ENCODE data around the gene DPM3. TPM values are rescaled to one million over a fixed set of nuclear protein-coding genes. Genes with fewer than 3 reads are reported as not detected.
"Not testable (repeated sequence)": the region's sequence is repeated elsewhere in the genome, so short reads cannot be mapped to it uniquely, and the experiment has no call there.

DPM3 gene
- total and polyA plus RNA-seq, 9 of the 15 experiments (the other 6 are each of a cell fraction or from before 2014, with no cell fraction given) = 3.7 to 120 (median 36.4) TPM

- not testable (repeated sequence) for H3K79me2 ChIP-seq (ENCODE audit: control insufficient read depth, insufficient read depth, low read length); H3K36me3 ChIP-seq (ENCODE audit: control insufficient read depth, insufficient read depth, low read length); H3K9me3 ChIP-seq (replicated peaks; ENCODE audit: control insufficient read depth, insufficient read depth, low read depth, low read length); BruUV-seq (replicated peaks); H3K9me1 ChIP-seq (ENCODE audit: control insufficient read depth, insufficient read depth, low read length); H3K27ac ChIP-seq (ENCODE audit: extremely low read depth, low read depth, low read length); H3K4me2 ChIP-seq (ENCODE audit: insufficient read depth, low read length); H3K27me3 ChIP-seq (ENCODE audit: control insufficient read depth in 2 of 2, insufficient read depth in 2 of 2, low read length in 2 of 2); H3K9ac ChIP-seq (ENCODE audit: insufficient read depth in 1 of 2, low read depth in 2 of 2, low read length in 2 of 2); ATAC-seq; FAIRE-seq; H4K20me1 ChIP-seq (replicated peaks; ENCODE audit: control insufficient read depth, insufficient read depth, low read length); H3K4me3 ChIP-seq; H2AFZ ChIP-seq (ENCODE audit: low read depth, low read length); DNase-seq (ENCODE audit: extremely low read depth in 1 of 4, low spot score in 3 of 4)
- TF ChIP-seq TRIM24 (IDR thresholded peaks at IDR 0.05) = peak in 1 of 2 experiments; percentile 38; a peak in 1 of 4 replicates
- 0 out of 2 replicates have a peak, but pooled peaks have one; percentile 32 for TF ChIP-seq TRIM28 (IDR thresholded peaks at IDR 0.05)
- TF ChIP-seq AFF1 (IDR thresholded peaks at IDR 0.05; ENCODE audit: low read depth in 1 of 2, partially characterized antibody in 2 of 2) = peak in 1 of 2 experiments; percentile 99
- POLR2A ChIA-PET = interaction anchor here (1.2 kb wide), 1 partner anchor 26 kb away, joined by 3 read pairs; no protein-coding TSS in a partner anchor
- CTCF ChIA-PET (ENCODE audit: low intra/inter-chr PET ratio) = interaction anchor here (0.6 kb wide), 1 partner anchor 78 kb away, joined by 3 read pairs; no protein-coding TSS in a partner anchor
- peaks cover 4 to 11% of the 10 kb centered on the region in 2 experiments; a peak in 4 of 5 replicates for H3K4me1 ChIP-seq (replicated peaks in 1 of 2; ENCODE audit: control insufficient read depth in 2 of 2, insufficient read depth in 2 of 2, low read length in 2 of 2)
- intact Hi-C loops (cut with micrococcal nuclease) = loop anchor here (5.0 kb wide), 1 partner anchor 52 kb away; no protein-coding TSS in a partner anchor
- 68% methylated on average over 10 of the region's 11 CpGs for WGBS (ENCODE audit: insufficient coverage, low coverage, missing lambda C conversion rate)
- in situ Hi-C loops (cut with MboI) = loop anchor here (5.0 kb wide), 1 partner anchor 72 kb away; no protein-coding TSS in a partner anchor
These were observed 24.3 kb upstream of the DPM3 start for GRCh38 chr1:155164625-155165024.

Data from K562 (cell line).